ENCODE data around the gene CSNK1D.

- TF ChIP-seq CTCF (IDR thresholded peaks at IDR 0.05) (no peak), POLR2A (IDR thresholded peaks at IDR 0.05) (no peak)
These were observed 49.3 kb upstream of the CSNK1D start for GRCh38 chr17:82322526-82323453.
